ENCODE results near the gene JMJD4.
"Not testable (repeated sequence)": the region's sequence is repeated elsewhere in the genome, so short reads cannot be mapped to it uniquely, and the experiment has no call there.

JMJD4 gene

GRCh38 chr1:227731241-227731677 is 3.8 kb downstream of the JMJD4 start:
- no peak for FAIRE-seq

DNA sequence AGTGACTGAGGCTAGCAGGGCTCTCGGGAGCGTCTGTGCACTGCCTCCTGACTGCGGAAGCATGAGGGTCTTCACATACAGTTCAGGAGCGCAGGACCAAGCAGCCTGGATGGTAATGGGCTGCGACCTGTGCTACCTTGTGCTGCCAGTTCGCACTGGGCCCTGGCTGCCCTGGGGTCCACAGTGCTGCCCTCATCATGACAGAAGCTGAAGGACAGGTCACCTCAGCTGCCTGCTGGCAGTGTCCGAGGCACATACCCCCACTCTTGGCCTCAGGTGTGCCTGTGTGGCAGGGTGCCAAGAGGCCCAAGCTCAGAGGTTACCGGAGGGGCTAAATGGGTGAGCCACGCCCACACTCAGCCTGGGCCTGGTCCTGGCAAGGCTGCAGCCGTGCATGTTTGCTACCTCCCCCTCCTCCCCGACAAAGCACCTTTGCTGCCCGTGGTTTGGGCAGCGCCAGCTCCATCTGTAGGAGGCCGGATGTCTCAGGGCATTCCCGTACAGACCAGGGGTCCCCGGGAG is 4.4 kb downstream of the JMJD4 start:
- FAIRE-seq, result no peak

GRCh38 chr1:227729881-227730629 is 5.0 kb downstream of the JMJD4 start:
- no peak for FAIRE-seq

- FAIRE-seq, result no peak
Measured at GRCh38 chr1:227729144-227729880, 5.8 kb downstream of the JMJD4 start.

- no peak for FAIRE-seq
Measured at GRCh38 chr1:227728892-227729143, 6.3 kb downstream of the JMJD4 start.

GRCh38 chr1:227728059-227728891 is 6.8 kb downstream of the JMJD4 start:
- FAIRE-seq, result no peak

DNA sequence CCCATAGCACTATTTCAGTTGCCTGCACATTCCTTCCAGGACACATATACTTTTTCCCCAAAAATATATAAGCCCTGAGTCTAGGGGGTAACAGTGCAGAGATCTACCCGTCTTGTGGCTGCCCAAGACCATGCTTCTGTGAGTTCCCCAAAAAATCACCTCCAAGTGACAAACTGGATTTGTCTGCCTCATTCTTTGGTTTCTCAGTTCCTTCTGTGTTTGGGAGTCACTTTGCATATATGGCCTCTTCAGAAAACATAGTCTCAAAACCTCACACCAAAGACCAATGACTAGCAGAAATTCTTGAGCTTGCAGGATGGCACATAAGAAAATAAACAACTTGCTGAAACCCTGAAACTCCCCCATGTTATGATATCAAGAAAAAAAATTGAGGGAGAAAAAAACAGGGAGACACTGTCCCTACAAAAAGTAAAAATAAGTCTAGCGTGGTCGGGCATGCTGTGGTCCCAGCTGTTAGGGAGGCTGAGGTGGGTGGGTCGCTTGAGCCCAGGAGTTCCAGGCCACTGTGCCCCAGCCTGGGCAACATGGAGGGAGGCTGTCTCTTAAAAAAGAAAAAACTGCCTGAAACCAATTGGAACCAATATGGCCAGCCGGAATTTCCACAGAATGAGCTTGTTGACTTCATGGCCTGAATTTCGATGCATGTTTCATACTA is 8.0 kb downstream of the JMJD4 start:
- FAIRE-seq, result no peak

- no peak for FAIRE-seq
Measured at GRCh38 chr1:227726318-227726717, 8.8 kb downstream of the JMJD4 start.

GRCh38 chr1:227725046-227725445 is 10.1 kb downstream of the JMJD4 start:
- no peak for FAIRE-seq

- no peak for FAIRE-seq
Measured at GRCh38 chr1:227723474-227723873, 11.6 kb downstream of the JMJD4 start.

DNA sequence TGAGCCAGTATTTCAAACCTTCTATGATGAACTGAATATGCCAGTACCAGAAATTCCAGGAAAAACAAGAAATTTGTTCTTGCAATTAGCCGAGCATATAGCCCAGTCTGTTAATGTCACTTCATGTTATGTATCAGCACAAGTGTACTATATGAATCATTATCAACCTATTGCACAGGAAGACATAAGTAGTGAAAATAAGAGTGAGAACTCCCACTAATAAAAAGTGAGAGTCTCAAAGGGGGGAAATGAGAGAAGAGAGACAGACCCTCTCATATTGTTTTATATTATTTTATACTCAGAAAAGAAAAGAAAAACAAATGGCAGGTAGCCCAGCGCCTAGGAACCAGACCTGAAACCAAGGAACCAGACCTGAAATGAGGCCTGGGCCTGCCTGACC is 16.2 kb downstream of the JMJD4 start:
- no peak for FAIRE-seq

- no peak for FAIRE-seq
Measured at GRCh38 chr1:227712648-227713047, 22.5 kb downstream of the JMJD4 start.

- not testable (repeated sequence) for FAIRE-seq
Measured at GRCh38 chr1:227710474-227710873, 24.6 kb downstream of the JMJD4 start.

GRCh38 chr1:227709451-227709850 is 25.7 kb downstream of the JMJD4 start:
- no peak for FAIRE-seq

DNA sequence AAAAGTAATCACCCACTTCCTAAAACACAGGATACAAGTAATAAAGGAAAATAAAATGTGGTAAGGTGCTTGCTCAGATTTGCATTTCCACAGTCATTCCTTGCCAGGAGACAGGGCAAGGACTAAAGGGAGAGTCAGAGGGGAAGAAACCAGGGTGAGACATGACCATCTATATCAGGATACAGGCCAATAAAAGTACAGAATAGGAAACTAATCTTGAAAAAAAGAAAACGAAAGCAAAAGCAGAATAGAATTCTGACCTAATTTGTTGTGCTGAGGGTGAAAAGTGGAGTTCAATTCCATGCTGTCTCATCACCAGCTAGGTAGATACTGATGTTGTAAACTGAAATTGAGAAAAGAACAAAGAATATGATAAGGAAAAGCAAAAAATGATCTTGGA is 27.3 kb downstream of the JMJD4 start:
- no peak for FAIRE-seq

DNA sequence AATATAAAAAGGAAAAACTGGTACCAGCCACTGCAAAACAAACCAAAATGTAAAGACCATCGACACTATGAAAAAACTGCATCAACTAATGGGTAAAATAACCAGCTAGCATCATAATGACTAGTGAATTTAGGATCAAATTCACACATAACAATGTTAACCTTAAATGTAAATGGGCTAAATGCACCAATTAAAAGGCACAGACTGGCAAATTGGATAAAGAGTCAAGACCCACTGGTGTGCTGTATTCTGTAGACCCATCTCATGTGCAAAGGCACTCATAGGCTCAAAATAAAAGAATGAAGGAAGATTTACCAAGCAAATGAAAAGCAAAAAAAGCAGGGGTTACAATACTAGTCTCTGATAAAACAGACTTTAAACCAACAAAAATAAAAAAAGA is 33.5 kb downstream of the JMJD4 start:
- not testable (repeated sequence) for FAIRE-seq

GRCh38 chr1:227697321-227697864 is 37.7 kb downstream of the JMJD4 start:
- no peak for FAIRE-seq

GRCh38 chr1:227685807-227686206 is 49.3 kb downstream of the JMJD4 start:
- FAIRE-seq, result no peak

Measured in islet of Langerhans (tissue), 1 donor.